ENCODE measurements around the gene SCAPER. TPM values are rescaled to one million over a fixed set of nuclear protein-coding genes. Genes with fewer than 3 reads are reported as not detected.

The SCAPER gene
- 10 to 100 TPM in 1 of 3 donors, 1 to 10 TPM in 2; 6.8 to 23.6 (median 6.8) TPM for polyA plus RNA-seq

GRCh38 chr15:76905013-76905839 is at the start of gene SCAPER:
TSS of gene SCAPER (minus strand) at chr15:76905340. CDS start at chr15:76883817, 21,523 bp downstream.
- peak within 1 kb of the TSS; percentile 84 to 97 (median 95) for H3K27ac Mint-ChIP-seq
- peaks cover 3 to 8% (median 6%) of the 10 kb centered on the region in 3 donors for H3K27me3 Mint-ChIP-seq (ENCODE audit: low read depth in 3 of 3)
- H3K36me3 Mint-ChIP-seq, result no peaks in the 10 kb centered on the region
- peaks cover 33 to 49% of the 10 kb centered on the region in 2 donors for H3K4me1 Mint-ChIP-seq
- no peaks in the 10 kb centered on the region for H3K9me3 Mint-ChIP-seq
- peak within 1 kb of the TSS; percentile 90 to 96 (median 94) for H3K4me3 Mint-ChIP-seq
- DNase-seq, result peak; percentile 87 to 89 (median 88)

- Mint-ChIP-seq H3K36me3 (peaks cover 3 to 6% (median 6%) of the 10 kb centered on the region in 3 donors), H3K27ac (no peak overlapping the region), H3K27me3 (ENCODE audit: low read depth in 3 of 3) (no peaks in the 10 kb centered on the region), H3K9me3 (no peaks in the 10 kb centered on the region), H3K4me1 (peaks cover 1 to 11% of the 10 kb centered on the region in 2 donors), H3K4me3 (no peak overlapping the region)
- no peak for DNase-seq
Measured at GRCh38 chr15:76954744-76955143, 49.6 kb upstream of the SCAPER start.

GRCh38 chr15:76953913-76954312 is 48.8 kb upstream of the SCAPER start:
- Mint-ChIP-seq H3K4me1 (peaks cover 1 to 11% of the 10 kb centered on the region in 2 donors), H3K36me3 (peaks cover 3 to 9% (median 6%) of the 10 kb centered on the region in 3 donors), H3K9me3 (no peaks in the 10 kb centered on the region), H3K4me3 (no peak overlapping the region), H3K27me3 (ENCODE audit: low read depth in 3 of 3) (no peaks in the 10 kb centered on the region), H3K27ac (no peak overlapping the region)
- no peak for DNase-seq

GRCh38 chr15:76951220-76951619 is 46.1 kb upstream of the SCAPER start:
- H3K9me3 Mint-ChIP-seq, result no peaks in the 10 kb centered on the region
- H3K27ac Mint-ChIP-seq, result peak overlapping the region in 3 of 6 donors; percentile 17 to 43 (median 37)

GRCh38 chr15:76947454-76947853 is 42.3 kb upstream of the SCAPER start:
- peaks cover 4 to 11% of the 10 kb centered on the region in 2 donors for H3K4me1 Mint-ChIP-seq
- H3K27ac Mint-ChIP-seq, result no peak overlapping the region
- no peak for DNase-seq
- H3K27me3 Mint-ChIP-seq (ENCODE audit: low read depth in 3 of 3), result no peaks in the 10 kb centered on the region
- no peaks in the 10 kb centered on the region for H3K9me3 Mint-ChIP-seq
- H3K36me3 Mint-ChIP-seq, result peaks cover 29 to 43% (median 39%) of the 10 kb centered on the region in 3 donors
- no peak overlapping the region for H3K4me3 Mint-ChIP-seq

More at GRCh38 chr15:76951220-76951619, 46.1 kb upstream of the SCAPER start:
- DNase-seq, result peak in 1 of 3 donors; percentile 12
- Mint-ChIP-seq H3K4me1 (peaks cover 4 to 11% of the 10 kb centered on the region in 2 donors), H3K36me3 (peaks cover 15 to 25% (median 22%) of the 10 kb centered on the region in 3 donors), H3K27me3 (ENCODE audit: low read depth in 3 of 3) (no peaks in the 10 kb centered on the region), H3K4me3 (no peak overlapping the region)

GRCh38 chr15:76945494-76946093 is 40.5 kb upstream of the SCAPER start:
- H3K27ac Mint-ChIP-seq, result no peak overlapping the region
- H3K4me3 Mint-ChIP-seq, result no peak overlapping the region
- no peaks in the 10 kb centered on the region for H3K27me3 Mint-ChIP-seq (ENCODE audit: low read depth in 3 of 3)
- DNase-seq, result no peak
- peaks cover 29 to 40% (median 33%) of the 10 kb centered on the region in 3 donors for H3K36me3 Mint-ChIP-seq
- no peaks in the 10 kb centered on the region for H3K9me3 Mint-ChIP-seq
- H3K4me1 Mint-ChIP-seq, result peaks cover 0 to 2% of the 10 kb centered on the region in 2 donors

GRCh38 chr15:76942331-76942730 is 37.2 kb upstream of the SCAPER start:
- H3K4me3 Mint-ChIP-seq, result no peak overlapping the region
- no peak for DNase-seq
- H3K36me3 Mint-ChIP-seq, result peaks cover 21 to 25% (median 22%) of the 10 kb centered on the region in 3 donors
- no peak overlapping the region for H3K27ac Mint-ChIP-seq
- no peaks in the 10 kb centered on the region for H3K9me3 Mint-ChIP-seq
- peaks cover 0 to 2% of the 10 kb centered on the region in 2 donors for H3K4me1 Mint-ChIP-seq
- no peaks in the 10 kb centered on the region for H3K27me3 Mint-ChIP-seq (ENCODE audit: low read depth in 3 of 3)

GRCh38 chr15:76941636-76942035 is 36.5 kb upstream of the SCAPER start:
- H3K4me1 Mint-ChIP-seq, result peaks cover 0 to under 1% of the 10 kb centered on the region in 2 donors
- peaks cover 18 to 23% (median 22%) of the 10 kb centered on the region in 3 donors for H3K36me3 Mint-ChIP-seq
- H3K4me3 Mint-ChIP-seq, result no peak overlapping the region
- H3K27me3 Mint-ChIP-seq (ENCODE audit: low read depth in 3 of 3), result no peaks in the 10 kb centered on the region
- no peaks in the 10 kb centered on the region for H3K9me3 Mint-ChIP-seq
- no peak for DNase-seq
- H3K27ac Mint-ChIP-seq, result no peak overlapping the region

GRCh38 chr15:76939715-76940114 is 34.6 kb upstream of the SCAPER start:
- Mint-ChIP-seq H3K27ac (no peak overlapping the region), H3K4me1 (peaks cover 4 to 11% of the 10 kb centered on the region in 2 donors), H3K9me3 (no peaks in the 10 kb centered on the region), H3K27me3 (ENCODE audit: low read depth in 3 of 3) (no peaks in the 10 kb centered on the region), H3K4me3 (no peak overlapping the region), H3K36me3 (peaks cover 20 to 28% (median 20%) of the 10 kb centered on the region in 3 donors)
- DNase-seq, result no peak

- peaks cover 4 to 15% of the 10 kb centered on the region in 2 donors for H3K4me1 Mint-ChIP-seq
- H3K27ac Mint-ChIP-seq, result no peak overlapping the region
- peaks cover 14 to 21% (median 15%) of the 10 kb centered on the region in 3 donors for H3K36me3 Mint-ChIP-seq
- no peaks in the 10 kb centered on the region for H3K9me3 Mint-ChIP-seq
- H3K4me3 Mint-ChIP-seq, result no peak overlapping the region
- H3K27me3 Mint-ChIP-seq (ENCODE audit: low read depth in 3 of 3), result no peaks in the 10 kb centered on the region
- DNase-seq, result no peak
Measured at GRCh38 chr15:76938752-76939151, 33.6 kb upstream of the SCAPER start.

GRCh38 chr15:76936671-76937070 is 31.5 kb upstream of the SCAPER start:
- DNase-seq, result no peak
- Mint-ChIP-seq H3K4me3 (no peak overlapping the region), H3K4me1 (peaks cover 20 to 34% of the 10 kb centered on the region in 2 donors), H3K27ac (no peak overlapping the region), H3K9me3 (no peaks in the 10 kb centered on the region), H3K27me3 (ENCODE audit: low read depth in 3 of 3) (peaks cover 0 to 4% (median 0%) of the 10 kb centered on the region in 3 donors), H3K36me3 (peaks cover 10 to 17% (median 13%) of the 10 kb centered on the region in 3 donors)

- no peak overlapping the region for H3K4me3 Mint-ChIP-seq
- peaks cover 28 to 41% of the 10 kb centered on the region in 2 donors for H3K4me1 Mint-ChIP-seq
- peaks cover 10 to 17% (median 13%) of the 10 kb centered on the region in 3 donors for H3K36me3 Mint-ChIP-seq
- no peak overlapping the region for H3K27ac Mint-ChIP-seq
- no peaks in the 10 kb centered on the region for H3K9me3 Mint-ChIP-seq
- no peak for DNase-seq
- H3K27me3 Mint-ChIP-seq (ENCODE audit: low read depth in 3 of 3), result peaks cover 0 to 6% (median 2%) of the 10 kb centered on the region in 3 donors
Measured at GRCh38 chr15:76935620-76936019, 30.5 kb upstream of the SCAPER start.

- peaks cover 0 to 9% (median 5%) of the 10 kb centered on the region in 3 donors for H3K27me3 Mint-ChIP-seq (ENCODE audit: low read depth in 3 of 3)
Measured at GRCh38 chr15:76932135-76932966, 27.2 kb upstream of the SCAPER start.

More at GRCh38 chr15:76932135-76932966, 27.2 kb upstream of the SCAPER start:
- Mint-ChIP-seq H3K27ac (peak overlapping the region; percentile 77 to 90 (median 87)), H3K36me3 (peaks cover 8 to 17% (median 13%) of the 10 kb centered on the region in 3 donors), H3K4me3 (peak overlapping the region; percentile 85 to 95 (median 87)), H3K4me1 (peaks cover 32 to 43% of the 10 kb centered on the region in 2 donors), H3K9me3 (no peaks in the 10 kb centered on the region)
- no peak for DNase-seq

All from immature natural killer cell (primary cell).